Right lobe of liver (tissue), 6 donors: ENCODE measurements around the gene C6orf47. TPM values are rescaled to one million over a fixed set of nuclear protein-coding genes. Genes with fewer than 3 reads are reported as not detected.

Experiments used
- ATAC-seq, 4 donors: fragments of 200-7000 bp; cut with Tn5 transposase; one replicate each; pipeline ENCODE4 v1.9.1; 2020; ENCODE audit warnings: mild to moderate bottlenecking in 4 of 4, moderate library complexity in 4 of 4
- DNase-seq, 3 donors: peaks; one replicate each; pipeline ENCODE4 v3.0.0-alpha.2; 2020
- H3K27ac ChIP-seq, 3 donors: fragments of 200-600 bp; one replicate each; pipeline ENCODE4 v1.8.0; 2022
- H3K27me3 ChIP-seq, 2 donors: fragments of 200-600 bp; one replicate each; pipeline ENCODE4 v1.8.0; 2022
- H3K36me3 ChIP-seq, 4 donors: fragments of 200-600 bp; sonication (generic) in 1 of 4; one replicate each; pipeline versions ENCODE4 v1.5.1 to v1.8.0; 2017 to 2022; ENCODE audit warnings: control low read depth in 1 of 4
- H3K4me1 ChIP-seq, 4 donors: fragments of 200-600 bp; sonication (generic) in 1 of 4; one replicate each; pipeline versions ENCODE4 v1.5.1 to v1.8.0; 2017 to 2022; ENCODE audit warnings: control low read depth in 1 of 4
- H3K4me3 ChIP-seq, 3 donors: fragments of 200-600 bp; one replicate each; pipeline ENCODE4 v1.8.0; 2022
- H3K9me3 ChIP-seq, 4 donors: fragments of 200-600 bp; sonication (generic) in 1 of 4; one replicate each; pipeline versions ENCODE4 v1.5.1 to v1.8.0; 2017 to 2022; ENCODE audit warnings: control low read depth in 1 of 4
- CTCF ChIP-seq, 4 donors: fragments of 200-600 bp in 3 of 4; fragments of 450-650 bp in 1 of 4; IDR thresholded peaks; one replicate each; pipeline versions ENCODE4 v1.5.1 to v1.8.0; 2016 to 2022; ENCODE audit warnings: antibody characterized with exemption in 4 of 4, mild to moderate bottlenecking in 2 of 4
- POLR2A ChIP-seq: fragments of 450-650 bp; IDR thresholded peaks from one replicate; pipeline ENCODE4 v1.6.1; 2017; ENCODE audit warnings: antibody characterized with exemption, mild to moderate bottlenecking
- WGBS: methylation state at CpG from one replicate; pipeline ENCODE4 v1.1.6; 2018; ENCODE audit warnings: low coverage, low lambda C conversion rate; ENCODE audit not compliant: insufficient coverage; ENCODE audit errors: missing lambda C conversion rate; 5-methylcytosine and 5-hydroxymethylcytosine counted together
- intact Hi-C, 2 donors: fragments of 100-400 bp; cut with DNase I; formaldehyde crosslinking; loops; one replicate each; pipeline versions ENCODE4 v1.11.2 to v1.14.1; 2022
- total RNA-seq, 6 experiments: library from RNA; depleted of rRNA in 2 of 6; stranded (reverse); fragments of >200 nt in 2 of 6; fragmentation: NEBNext Ultra II Directional in 3 of 6; extraction: Animal tissue kit (Norgen Biotek cat#: 25700) in 3 of 6; gene quantifications; one replicate each; pipeline versions ENCODE4 v1.1.0 to v1.2.4, GENCODE V29; 2016 to 2023
- donor health status: DM: no; HTN: yes; CAD: no.
- donor health status: DM: no; HTN: no; CAD: no.
- donor health status: DM: no; HTN: no; CAD: no.
- donor health status: DM: no; HTN: yes; CAD: no.
- donor health status: DM: no; HTN: yes; CAD: no.

The C6orf47 gene
- total RNA-seq, 6 experiments from 2014 or later, result 6.6 to 8.7 (median 7.6) TPM

DNA sequence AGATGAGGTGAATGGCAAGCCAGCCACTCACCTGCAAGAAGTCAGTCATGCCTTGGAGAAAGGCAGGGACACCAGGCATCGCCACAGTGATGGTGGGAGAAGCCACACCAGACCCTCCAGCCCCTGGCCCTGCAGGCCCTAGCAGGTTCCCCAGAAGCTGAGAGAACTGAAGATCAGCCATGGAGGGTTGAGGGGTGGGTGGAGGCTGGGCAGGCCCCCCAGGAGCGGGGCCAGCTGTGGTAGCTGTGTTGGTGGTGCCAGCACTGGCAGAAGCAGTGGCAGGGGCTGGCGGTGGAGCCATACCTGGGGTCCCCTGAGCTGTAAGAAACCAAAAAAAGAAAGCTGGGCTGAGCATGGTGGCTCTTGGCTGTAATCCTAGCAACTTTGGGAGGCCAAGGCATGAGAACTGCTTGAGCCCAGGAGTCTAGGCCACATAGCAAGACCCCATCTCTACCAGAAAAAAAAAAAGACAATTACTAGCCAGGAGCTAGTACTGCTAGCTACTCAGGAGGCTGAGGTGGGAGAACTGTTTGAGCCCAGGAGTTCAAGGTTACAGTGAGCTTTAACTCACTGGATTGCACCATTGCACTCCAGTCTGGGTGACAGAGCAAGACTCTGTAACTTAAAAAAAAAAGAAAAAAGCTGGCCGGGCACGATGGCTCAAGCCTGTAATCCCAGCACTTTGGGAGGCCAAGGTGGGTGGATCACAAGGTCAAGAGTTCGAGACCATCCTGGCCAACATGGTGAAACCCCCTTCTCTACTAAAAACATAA lies 17.6 kb downstream of the C6orf47 start:
- Histone ChIP-seq H3K9me3 (no peaks in the 10 kb centered on the region), H3K4me3 (no peak overlapping the region), H3K36me3 (peaks cover 4 to 96% (median 52%) of the 10 kb centered on the region in 4 donors), H3K27me3 (no peaks in the 10 kb centered on the region), H3K4me1 (peaks cover 0 to 18% (median 0%) of the 10 kb centered on the region in 4 donors), H3K27ac (peak overlapping the region in 1 of 3 donors; percentile 22)
- DNase-seq (peak in 1 of 3 donors; percentile 16), ATAC-seq (peak in 2 of 4 donors; percentile 12 to 47)
- intact Hi-C loops, result no loop called here
- TF ChIP-seq POLR2A, result no peak
- 55% methylated on average over 5 of the region's 6 CpGs for WGBS

- no peak for ATAC-seq
- intact Hi-C loops, result no loop called here
- peaks cover 0 to 18% (median 0%) of the 10 kb centered on the region in 4 donors for H3K4me1 ChIP-seq
Observed at GRCh38 chr6:31641370-31641769, 19.2 kb downstream of the C6orf47 start.

GRCh38 chr6:31640612-31641011 lies 20.0 kb downstream of the C6orf47 start:
- WGBS, result 95% methylated on average over 6 of the region's 6 CpGs
- H3K36me3 ChIP-seq, result peaks cover 4 to 98% (median 52%) of the 10 kb centered on the region in 4 donors
- intact Hi-C loops, result no loop called here

More at GRCh38 chr6:31641370-31641769, 19.2 kb downstream of the C6orf47 start:
- Histone ChIP-seq H3K27ac (no peak overlapping the region), H3K36me3 (peaks cover 4 to 97% (median 52%) of the 10 kb centered on the region in 4 donors), H3K4me3 (no peak overlapping the region), H3K9me3 (no peaks in the 10 kb centered on the region), H3K27me3 (no peaks in the 10 kb centered on the region)
- no peak for DNase-seq
- no peak for TF ChIP-seq CTCF (IDR thresholded peaks at IDR 0.05)
- no peak for TF ChIP-seq POLR2A
- 78% methylated on average over 3 of the region's 4 CpGs for WGBS

GRCh38 chr6:31639449-31639861 lies 21.1 kb downstream of the C6orf47 start:
- peaks cover 0 to 22% (median 0%) of the 10 kb centered on the region in 4 donors for H3K4me1 ChIP-seq
- intact Hi-C loops, result no loop called here
- no peak overlapping the region for H3K27ac ChIP-seq
- no peaks in the 10 kb centered on the region for H3K9me3 ChIP-seq
- H3K27me3 ChIP-seq, result no peaks in the 10 kb centered on the region
- 78% methylated on average over 4 of the region's 10 CpGs for WGBS
- TF ChIP-seq POLR2A (no peak), CTCF (IDR thresholded peaks at IDR 0.05) (no peak)
- ATAC-seq, result no peak
- H3K4me3 ChIP-seq, result no peak overlapping the region
- H3K36me3 ChIP-seq, result peaks cover 4 to 97% (median 52%) of the 10 kb centered on the region in 4 donors
- peak in 1 of 3 donors; percentile 48 for DNase-seq

More at GRCh38 chr6:31640612-31641011, 20.0 kb downstream of the C6orf47 start:
- Histone ChIP-seq H3K4me3 (no peak overlapping the region), H3K9me3 (no peaks in the 10 kb centered on the region), H3K27ac (no peak overlapping the region), H3K27me3 (no peaks in the 10 kb centered on the region), H3K4me1 (peaks cover 0 to 18% (median 0%) of the 10 kb centered on the region in 4 donors)
- TF ChIP-seq POLR2A (no peak), CTCF (IDR thresholded peaks at IDR 0.05) (no peak)
- DNase-seq (no peak), ATAC-seq (no peak)

DNA sequence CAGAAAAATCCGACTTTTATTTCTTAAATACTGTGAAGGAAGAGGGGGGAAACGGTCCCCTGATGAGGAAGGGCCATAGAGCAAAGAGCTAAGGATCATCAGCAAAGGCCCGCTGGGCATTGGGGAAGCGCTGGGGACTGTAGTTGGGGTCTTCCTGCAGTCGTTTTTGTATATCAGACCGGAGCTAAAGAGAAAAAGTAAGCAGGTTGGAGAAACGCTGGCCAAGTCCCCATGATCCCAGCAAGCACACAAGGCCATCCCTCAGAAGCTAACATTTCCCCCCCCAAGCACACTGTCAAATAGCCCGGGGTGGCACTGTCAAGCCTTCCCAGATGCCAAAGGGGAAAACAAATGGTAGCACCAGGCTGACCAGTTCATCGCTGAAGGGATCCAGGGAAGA lies 21.5 kb downstream of the C6orf47 start:
- DNase-seq, result no peak
- TF ChIP-seq POLR2A (no peak), CTCF (IDR thresholded peaks at IDR 0.05) (no peak)
- Histone ChIP-seq H3K4me3 (no peak overlapping the region), H3K36me3 (peaks cover 4 to 97% (median 52%) of the 10 kb centered on the region in 4 donors), H3K27me3 (no peaks in the 10 kb centered on the region), H3K9me3 (no peaks in the 10 kb centered on the region), H3K4me1 (peaks cover 0 to 23% (median 0%) of the 10 kb centered on the region in 4 donors), H3K27ac (no peak overlapping the region)
- intact Hi-C loops, result no loop called here
- ATAC-seq, result no peak
- 78% methylated on average over 7 of the region's 9 CpGs for WGBS
